Esophagus squamous epithelium (tissue), 4 donors: ENCODE results near the gene AHDC1.

ENCODE experiments used
- POLR2A ChIP-seq, 4 donors: fragments of 450-650 bp; IDR thresholded peaks; one replicate each; pipeline ENCODE4 v1.6.1; 2017; ENCODE audit warnings: antibody characterized with exemption in 4 of 4, mild to moderate bottlenecking in 4 of 4, moderate library complexity in 3 of 4
- TF ChIP-seq, protein P1 (sequence below), 6 experiments: fragments of 450-650 bp in 4 of 6; fragments of 200-600 bp in 2 of 6; sonication (generic) in 2 of 6; IDR thresholded peaks; one replicate each; pipeline ENCODE4 v1.5.1; 2016 to 2019; ENCODE audit warnings: antibody characterized with exemption in 6 of 6, mild to moderate bottlenecking in 4 of 6, moderate library complexity in 4 of 6

DNA sequence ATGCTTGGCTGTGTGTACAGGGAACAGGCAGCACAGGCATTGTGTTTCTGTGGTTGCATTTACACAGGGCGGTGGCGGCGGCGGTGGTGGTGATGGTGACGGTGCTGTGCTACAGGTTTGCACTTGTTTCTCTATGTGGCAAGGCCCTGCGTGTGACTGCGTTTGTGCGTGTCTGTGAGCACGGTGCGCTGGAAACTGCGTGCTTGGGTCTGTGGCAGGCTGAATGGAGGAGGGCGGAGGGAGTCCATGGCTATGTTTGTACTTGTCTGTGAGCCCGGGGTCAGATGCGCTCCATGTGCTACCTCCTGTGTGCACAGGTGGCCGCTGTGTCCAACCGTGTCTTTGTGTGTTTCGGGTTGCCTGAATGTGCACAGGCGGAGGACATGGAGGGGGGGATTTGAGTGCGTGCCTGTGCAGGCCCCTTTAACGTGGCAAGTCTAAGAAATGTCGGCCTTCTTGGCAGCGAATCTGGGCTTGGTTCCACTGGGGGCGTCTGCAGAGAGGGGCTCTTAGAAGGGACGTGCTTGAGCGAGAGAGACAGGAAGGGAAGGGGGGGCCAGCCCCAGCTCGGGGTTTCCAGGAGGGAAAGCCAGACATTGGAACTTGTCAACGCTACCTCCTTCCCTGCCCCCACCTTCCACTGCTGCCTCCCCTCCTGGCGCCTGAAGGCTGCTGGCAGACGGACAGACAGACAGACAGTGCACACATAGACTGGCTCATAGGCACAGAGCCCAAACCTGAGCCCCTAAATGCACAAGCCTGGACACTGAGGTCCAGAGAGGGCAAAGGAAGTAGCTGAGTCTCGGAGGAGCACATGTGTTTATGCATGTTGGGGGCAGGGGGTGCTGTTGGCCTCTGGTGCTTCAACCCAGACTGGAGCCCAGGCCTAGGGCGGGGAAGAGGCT lies 81.3 kb downstream of the AHDC1 start:
- TF ChIP-seq, protein P1, sequence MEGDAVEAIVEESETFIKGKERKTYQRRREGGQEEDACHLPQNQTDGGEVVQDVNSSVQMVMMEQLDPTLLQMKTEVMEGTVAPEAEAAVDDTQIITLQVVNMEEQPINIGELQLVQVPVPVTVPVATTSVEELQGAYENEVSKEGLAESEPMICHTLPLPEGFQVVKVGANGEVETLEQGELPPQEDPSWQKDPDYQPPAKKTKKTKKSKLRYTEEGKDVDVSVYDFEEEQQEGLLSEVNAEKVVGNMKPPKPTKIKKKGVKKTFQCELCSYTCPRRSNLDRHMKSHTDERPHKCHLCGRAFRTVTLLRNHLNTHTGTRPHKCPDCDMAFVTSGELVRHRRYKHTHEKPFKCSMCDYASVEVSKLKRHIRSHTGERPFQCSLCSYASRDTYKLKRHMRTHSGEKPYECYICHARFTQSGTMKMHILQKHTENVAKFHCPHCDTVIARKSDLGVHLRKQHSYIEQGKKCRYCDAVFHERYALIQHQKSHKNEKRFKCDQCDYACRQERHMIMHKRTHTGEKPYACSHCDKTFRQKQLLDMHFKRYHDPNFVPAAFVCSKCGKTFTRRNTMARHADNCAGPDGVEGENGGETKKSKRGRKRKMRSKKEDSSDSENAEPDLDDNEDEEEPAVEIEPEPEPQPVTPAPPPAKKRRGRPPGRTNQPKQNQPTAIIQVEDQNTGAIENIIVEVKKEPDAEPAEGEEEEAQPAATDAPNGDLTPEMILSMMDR (IDR thresholded peaks at IDR 0.05): peak in 4 of 6 experiments; percentile 9 to 26 (median 16)
- TF ChIP-seq POLR2A (IDR thresholded peaks at IDR 0.05): no peak
